HepG2 (cell line): ENCODE results near the gene MGAT5. TPM values are rescaled to one million over a fixed set of nuclear protein-coding genes. Genes with fewer than 3 reads are reported as not detected.

Source experiments
- ATAC-seq: fragments of 200-7000 bp; cut with Tn5 transposase; 3 replicates; pipeline ENCODE4 v1.9.1; 2020; ENCODE audit warnings: mild to moderate bottlenecking, moderate library complexity
- BruUV-seq: library from RNA; stranded (reverse); fragments of 400-500 nt; replicated peaks from 2 replicates; lab custom pipeline; 2021; lab: Mats Ljungman, UMichigan
- CTCF ChIA-PET: fragments of 300-600 bp; formaldehyde crosslinking; extraction: SDS; loops from one replicate; lab custom pipeline; 2021; ENCODE audit warnings: low total read pairs, inconsistent platforms, low intra/inter-chr PET ratio; lab: Yijun Ruan, JAX
- POLR2A ChIA-PET: fragments of 350-600 bp; sonication (Branson Sonifier 250); formaldehyde crosslinking; loops from one replicate; lab custom pipeline; 2020; ENCODE audit warnings: antibody characterized with exemption, inconsistent platforms; lab: Yijun Ruan, JAX
- DNase-seq: peaks from one replicate; pipeline ENCODE4 v3.0.0-alpha.2; 2015; ENCODE audit warnings: low spot score
- FAIRE-seq: peaks from 3 replicates; lab custom pipeline; 2011; peaks lifted over from hg19 to GRCh38; lab: Jason Lieb, UNC
- H2AFZ ChIP-seq: one replicate; pipeline ENCODE4 v1.6.1; 2011; ENCODE audit warnings: low read length, inconsistent platforms
- H3K27ac ChIP-seq: fragments of 300-600 bp; 3 replicates; pipeline ENCODE4 v1.8.0; 2011; ENCODE audit warnings: mixed run types, mild to moderate bottlenecking, mixed read lengths, low read length, inconsistent platforms; ENCODE audit not compliant: insufficient read depth; ENCODE audit errors: extremely low read length
- H3K27me3 ChIP-seq, 2 experiments: fragments of 200-600 bp in 1 of 2; 2 replicates in 1 of 2; 3 replicates in 1 of 2; pipeline versions ENCODE4 v1.6.0 to v1.8.0; 2011; ENCODE audit warnings: low read length in 2 of 2, mild to moderate bottlenecking in 2 of 2, moderate library complexity in 2 of 2, inconsistent platforms in 1 of 2; ENCODE audit not compliant: insufficient read depth in 2 of 2, control insufficient read depth in 1 of 2
- H3K36me3 ChIP-seq, 2 experiments: fragments of 200-600 bp in 1 of 2; replicated peaks in 1 of 2; 2 replicates in 1 of 2; 3 replicates in 1 of 2; pipeline versions ENCODE4 v1.5.1 to v1.8.0; 2011; ENCODE audit warnings: low read length in 2 of 2, inconsistent platforms in 1 of 2; ENCODE audit not compliant: insufficient read depth in 2 of 2, control insufficient read depth in 1 of 2
- H3K4me1 ChIP-seq: 2 replicates; pipeline ENCODE4 v1.5.1; 2012; ENCODE audit warnings: low read length, inconsistent platforms; ENCODE audit not compliant: insufficient read depth
- H3K4me2 ChIP-seq: 2 replicates; pipeline ENCODE4 v1.6.0; 2011; ENCODE audit warnings: low read depth, low read length, inconsistent platforms
- H3K4me3 ChIP-seq, 3 experiments: fragments of 200-600 bp in 1 of 3; sonication (generic), shearing (Covaris generic) in 1 of 3; replicated peaks in 1 of 3; 2 replicates each; pipeline ENCODE4 v1.5.1; 2011 to 2016; ENCODE audit warnings: low read length in 3 of 3, inconsistent platforms in 2 of 3, low read depth in 2 of 3, mild to moderate bottlenecking in 2 of 3, control low read depth in 1 of 3, mixed read lengths in 1 of 3; ENCODE audit not compliant: insufficient read depth in 1 of 3
- H3K79me2 ChIP-seq: one replicate; pipeline ENCODE4 v1.6.1; 2011; ENCODE audit warnings: low read length, inconsistent platforms; ENCODE audit not compliant: insufficient read depth
- H3K9ac ChIP-seq: 2 replicates; pipeline ENCODE4 v1.6.0; 2011; ENCODE audit warnings: mild to moderate bottlenecking, low read depth, low read length, inconsistent platforms; ENCODE audit not compliant: insufficient read depth
- H3K9me3 ChIP-seq: 2 replicates; pipeline ENCODE4 v1.5.1; 2012; ENCODE audit warnings: mild to moderate bottlenecking, low read length
- H4K20me1 ChIP-seq: 2 replicates; pipeline ENCODE4 v1.6.0; 2011; ENCODE audit warnings: inconsistent platforms, mild to moderate bottlenecking, low read length, moderate library complexity; ENCODE audit not compliant: insufficient read depth
- BORCS8-MEF2B ChIP-seq: sonication (generic); formaldehyde crosslinking; IDR thresholded peaks from 2 replicates; pipeline ENCODE4 v1.8.0; 2022; ENCODE audit warnings: mild to moderate bottlenecking, missing genetic modification reagents
- RARG ChIP-seq: sonication (generic); formaldehyde crosslinking; IDR thresholded peaks from 2 replicates; pipeline ENCODE4 v1.4.0; 2020; ENCODE audit warnings: low read depth, mild to moderate bottlenecking, missing genetic modification reagents
- SCMH1 ChIP-seq: sonication (generic); formaldehyde crosslinking; IDR thresholded peaks from 2 replicates; pipeline ENCODE4 v1.9.0; 2021; ENCODE audit warnings: missing genetic modification reagents, mild to moderate bottlenecking, borderline replicate concordance
- SRSF4 ChIP-seq: fragments of 200-400 bp; formaldehyde crosslinking; IDR thresholded peaks from one replicate; pipeline ENCODE4 v1.6.1; 2018; ENCODE audit warnings: mild to moderate bottlenecking, low read depth, low read length, moderate library complexity; ENCODE audit not compliant: poor library complexity, severe bottlenecking
- TAF15 ChIP-seq: fragments of 200-400 bp; formaldehyde crosslinking; IDR thresholded peaks from one replicate; pipeline ENCODE4 v1.6.1; 2018; ENCODE audit warnings: mild to moderate bottlenecking, low read depth, low read length; ENCODE audit not compliant: poor library complexity, severe bottlenecking
- USF2 ChIP-seq, 2 experiments: sonication (generic) in 1 of 2; formaldehyde crosslinking in 1 of 2; IDR thresholded peaks; 2 replicates each; pipeline versions ENCODE4 v1.5.1 to v1.6.1; 2011 to 2020; ENCODE audit warnings: borderline replicate concordance in 1 of 2, low read depth in 1 of 2, low read length in 1 of 2, mild to moderate bottlenecking in 1 of 2, missing genetic modification reagents in 1 of 2, moderate library complexity in 1 of 2
- ZKSCAN1 ChIP-seq: fragments of 150-350 bp; IDR thresholded peaks from 2 replicates; pipeline ENCODE4 v1.6.1; 2014; ENCODE audit warnings: low read length
- ZNF124 ChIP-seq: sonication (generic); formaldehyde crosslinking; IDR thresholded peaks from 2 replicates; pipeline ENCODE4 v1.4.0; 2020; ENCODE audit warnings: missing genetic modification reagents
- WGBS: methylation state at CpG from one replicate; pipeline ENCODE4 v1.1.6; 2017; ENCODE audit warnings: low lambda C conversion rate; 5-methylcytosine and 5-hydroxymethylcytosine counted together
- in situ Hi-C: cut with HindIII; loops from 2 replicates; pipeline ENCODE4 v1.10.0; 2017; ENCODE audit warnings: low pct_unique_long_range_greater_than_20kb; ENCODE audit not compliant: extremely low pct_ligation_motif_present
- intact Hi-C: fragments of 100-400 bp; cut with micrococcal nuclease; formaldehyde crosslinking; loops from one replicate; pipeline ENCODE4 v1.10.0; 2022; ENCODE audit not compliant: unreplicated experiment
- polyA plus RNA-seq, 8 experiments: library from polyadenylated mRNA; depleted of rRNA in 3 of 8; stranded (reverse) in 7 of 8; unstranded in 1 of 8; fragments of >200 nt; fragmentation: Illumina TruSeq in 4 of 8; extraction: Trizol in 4 of 8; gene quantifications; 2 replicates each; pipeline versions ENCODE4 v1.2.1 to v1.2.3, GENCODE V29; 2011 to 2016; ENCODE audit warnings: low read depth in 4 of 8, missing spikeins in 1 of 8, mixed read lengths in 1 of 8; ENCODE audit not compliant: insufficient read depth in 1 of 8
- total RNA-seq, 5 experiments: library from RNA; depleted of rRNA; stranded (reverse); fragments of >200 nt; fragmentation: Illumina TruSeq; extraction: Trizol; gene quantifications; 2 replicates each; pipeline ENCODE4 v1.2.3, GENCODE V29; 2016; ENCODE audit warnings: low read depth in 1 of 5

MGAT5 gene
- total and polyA plus RNA-seq, 2 of the 13 experiments (the other 11 are each of a cell fraction or from before 2014, with no cell fraction given), result 33.1 to 60.2 TPM

- no peaks in the 10 kb centered on the region for H3K9me3 ChIP-seq
- H3K4me2 ChIP-seq, result no peak overlapping the region
- WGBS, result 97% methylated on average over 8 of the region's 8 CpGs
- no peak overlapping the region for H2AFZ ChIP-seq
- no peaks in the 10 kb centered on the region for H3K27me3 ChIP-seq
- FAIRE-seq, result no peak
- in situ Hi-C loops (no loop called here), intact Hi-C loops (no loop called here)
- no peak overlapping the region for H3K27ac ChIP-seq
- BruUV-seq, result no TSS peak
- POLR2A ChIA-PET, result no interaction called here
- no peaks in the 10 kb centered on the region for H3K4me1 ChIP-seq
- H4K20me1 ChIP-seq, result no peaks in the 10 kb centered on the region
- TF ChIP-seq RARG (CRISPR knock-in tag), result no peak
- no peak for TF ChIP-seq USF2 (IDR thresholded peaks at IDR 0.05; ENCODE audit: low read depth, low read length)
- TF ChIP-seq USF2 (CRISPR knock-in tag; IDR thresholded peaks at IDR 0.05; ENCODE audit: borderline replicate concordance), result no peak
- TF ChIP-seq BORCS8-MEF2B, result no peak
- no peak for TF ChIP-seq ZNF124 (CRISPR knock-in tag)
- TF ChIP-seq TAF15, result no peak
- TF ChIP-seq ZKSCAN1, result no peak
- TF ChIP-seq SRSF4, result no peak
- no peak for TF ChIP-seq SCMH1 (CRISPR knock-in tag)
- H3K36me3 ChIP-seq, result peaks cover 5 to 22% of the 10 kb centered on the region in 2 experiments; a peak in 4 of 5 replicates
- H3K9ac ChIP-seq, result no peak overlapping the region
- CTCF ChIA-PET, result no interaction called here
- no peaks in the 10 kb centered on the region for H3K79me2 ChIP-seq
- H3K4me3 ChIP-seq, result no peak overlapping the region
- no peak for DNase-seq
- no peak for ATAC-seq
These were observed 84.3 kb downstream of the MGAT5 start for GRCh38 chr2:134338208-134338607.
